Measurements from ENCODE around the gene M6PR.
"Not testable (repeated sequence)": the region's sequence is repeated elsewhere in the genome, so short reads cannot be mapped to it uniquely, and the experiment has no call there.

The M6PR gene

DNA sequence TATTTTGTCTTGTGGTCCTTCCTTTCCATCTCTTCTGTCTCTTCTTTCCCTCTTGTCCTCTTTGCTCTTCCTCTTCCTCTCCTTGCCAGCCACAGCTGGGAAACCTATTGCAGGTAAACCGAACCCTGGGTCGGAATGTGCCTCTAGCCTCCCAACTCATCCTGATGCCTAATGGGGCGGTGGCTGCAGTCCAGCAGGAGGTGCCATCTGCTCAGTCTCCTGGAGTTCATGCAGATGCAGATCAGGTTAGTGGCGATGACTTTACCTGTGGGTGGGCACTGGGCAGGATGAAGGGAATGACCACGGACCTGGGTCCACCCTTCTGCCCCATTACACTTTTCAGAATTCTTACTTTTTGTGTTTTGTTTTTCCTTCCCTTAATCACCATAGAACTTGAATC is 26.9 kb downstream of the M6PR start:
- TF ChIP-seq, protein P1, sequence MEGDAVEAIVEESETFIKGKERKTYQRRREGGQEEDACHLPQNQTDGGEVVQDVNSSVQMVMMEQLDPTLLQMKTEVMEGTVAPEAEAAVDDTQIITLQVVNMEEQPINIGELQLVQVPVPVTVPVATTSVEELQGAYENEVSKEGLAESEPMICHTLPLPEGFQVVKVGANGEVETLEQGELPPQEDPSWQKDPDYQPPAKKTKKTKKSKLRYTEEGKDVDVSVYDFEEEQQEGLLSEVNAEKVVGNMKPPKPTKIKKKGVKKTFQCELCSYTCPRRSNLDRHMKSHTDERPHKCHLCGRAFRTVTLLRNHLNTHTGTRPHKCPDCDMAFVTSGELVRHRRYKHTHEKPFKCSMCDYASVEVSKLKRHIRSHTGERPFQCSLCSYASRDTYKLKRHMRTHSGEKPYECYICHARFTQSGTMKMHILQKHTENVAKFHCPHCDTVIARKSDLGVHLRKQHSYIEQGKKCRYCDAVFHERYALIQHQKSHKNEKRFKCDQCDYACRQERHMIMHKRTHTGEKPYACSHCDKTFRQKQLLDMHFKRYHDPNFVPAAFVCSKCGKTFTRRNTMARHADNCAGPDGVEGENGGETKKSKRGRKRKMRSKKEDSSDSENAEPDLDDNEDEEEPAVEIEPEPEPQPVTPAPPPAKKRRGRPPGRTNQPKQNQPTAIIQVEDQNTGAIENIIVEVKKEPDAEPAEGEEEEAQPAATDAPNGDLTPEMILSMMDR (IDR thresholded peaks at IDR 0.05; ENCODE audit: extremely low read depth, insufficient read depth, missing control alignments) = no peak
- in situ Hi-C loops (cut with MboI; ENCODE audit: low pct_unique_long_range_greater_than_20kb, low sequenced_read_pairs, unreplicated experiment) = loop anchor here (10.0 kb wide), 1 partner anchor 122 kb away; no protein-coding TSS in a partner anchor
- no peak for DNase-seq (ENCODE audit: low spot score)

DNA sequence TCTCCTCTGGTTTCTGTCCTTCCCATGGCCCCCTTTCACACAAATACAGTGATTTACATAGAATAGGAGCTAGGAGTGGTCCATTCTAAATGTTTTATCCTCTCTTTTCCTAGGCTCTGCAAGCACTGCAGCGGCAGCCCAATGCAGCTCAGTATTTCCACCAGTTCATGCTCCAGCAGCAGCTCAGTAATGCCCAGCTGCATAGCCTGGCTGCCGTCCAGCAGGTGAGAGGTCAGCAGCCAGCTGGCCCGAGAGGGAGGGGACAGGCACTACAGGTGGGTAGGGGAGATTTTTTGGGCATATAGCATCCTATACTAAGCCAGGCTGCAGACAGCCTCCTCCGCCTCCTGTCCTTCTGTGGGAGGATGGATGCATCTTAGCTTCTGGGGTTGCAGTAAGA is 29.8 kb downstream of the M6PR start:
- DNase-seq (ENCODE audit: low spot score) = not testable (repeated sequence)
- in situ Hi-C loops (cut with MboI; ENCODE audit: low pct_unique_long_range_greater_than_20kb, low sequenced_read_pairs, unreplicated experiment) = loop anchor here (10.0 kb wide), 1 partner anchor 125 kb away; no protein-coding TSS in a partner anchor

DNA sequence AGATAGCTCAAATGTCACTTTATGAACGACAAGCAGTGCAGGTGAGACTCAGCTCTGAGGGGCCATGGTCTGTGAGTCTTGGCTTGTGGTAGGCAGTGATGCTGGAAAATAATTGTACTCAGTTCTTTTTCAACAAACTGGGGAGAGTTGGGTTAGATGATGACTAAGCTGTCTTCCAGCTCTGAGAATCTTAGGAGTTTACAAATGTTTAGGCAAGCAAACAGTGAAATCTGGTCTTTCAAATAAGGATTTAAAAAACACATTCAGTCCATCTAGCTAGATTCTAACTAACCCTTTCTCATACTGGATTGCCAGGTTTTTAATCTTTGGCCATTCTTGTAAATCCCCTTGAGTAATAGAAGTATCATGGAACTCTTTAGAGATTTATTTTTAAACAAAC is 31.7 kb downstream of the M6PR start:
- in situ Hi-C loops (cut with MboI; ENCODE audit: low pct_unique_long_range_greater_than_20kb, low sequenced_read_pairs, unreplicated experiment) = no loop called here
- DNase-seq (ENCODE audit: low spot score) = no peak
- TF ChIP-seq, protein P1 (IDR thresholded peaks at IDR 0.05; ENCODE audit: extremely low read depth, insufficient read depth, missing control alignments) = no peak

DNA sequence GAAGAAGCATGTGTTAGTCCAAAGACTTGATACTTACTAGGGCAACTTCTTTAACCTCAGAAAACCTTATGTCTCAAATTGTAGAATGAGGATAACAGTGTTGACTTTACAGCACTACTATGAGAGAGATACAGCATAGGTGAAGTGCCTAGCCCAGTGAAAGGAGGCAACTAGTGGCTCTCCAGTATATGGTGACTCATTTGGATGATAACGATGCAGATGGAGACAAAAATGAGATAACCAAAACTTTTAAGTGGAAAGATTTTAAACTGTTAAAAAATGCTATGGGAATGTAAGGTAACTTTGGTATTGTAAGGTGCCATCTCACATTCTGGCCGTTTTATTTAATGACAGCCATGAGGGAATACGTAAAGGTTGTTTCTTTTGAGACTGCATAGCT is 32.4 kb downstream of the M6PR start:
- in situ Hi-C loops (cut with MboI; ENCODE audit: low pct_unique_long_range_greater_than_20kb, low sequenced_read_pairs, unreplicated experiment) = no loop called here
- DNase-seq (ENCODE audit: low spot score) = no peak
- TF ChIP-seq, protein P1 (IDR thresholded peaks at IDR 0.05; ENCODE audit: extremely low read depth, insufficient read depth, missing control alignments) = no peak

DNA sequence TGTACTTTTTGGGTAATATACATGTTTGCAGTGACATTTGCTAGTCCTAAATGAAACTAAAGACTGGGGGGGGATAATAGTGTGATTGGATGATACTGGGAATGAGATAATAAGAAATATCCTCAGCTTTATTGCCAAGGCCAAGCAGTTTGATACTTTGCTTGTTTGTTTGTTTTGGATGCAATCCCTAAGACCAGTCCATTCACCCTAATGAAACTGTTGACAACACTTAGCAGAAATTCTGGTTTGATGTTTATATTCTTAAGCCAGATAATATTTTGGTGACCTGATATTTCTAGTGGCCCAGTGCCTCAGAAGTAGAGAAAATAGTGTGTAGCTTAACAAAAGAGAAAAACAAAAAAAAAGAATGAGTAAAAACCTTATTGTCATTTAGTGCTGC is 33.3 kb downstream of the M6PR start:
- TF ChIP-seq, protein P1 (IDR thresholded peaks at IDR 0.05; ENCODE audit: extremely low read depth, insufficient read depth, missing control alignments) = no peak
- in situ Hi-C loops (cut with MboI; ENCODE audit: low pct_unique_long_range_greater_than_20kb, low sequenced_read_pairs, unreplicated experiment) = no loop called here
- no peak for DNase-seq (ENCODE audit: low spot score)

DNA sequence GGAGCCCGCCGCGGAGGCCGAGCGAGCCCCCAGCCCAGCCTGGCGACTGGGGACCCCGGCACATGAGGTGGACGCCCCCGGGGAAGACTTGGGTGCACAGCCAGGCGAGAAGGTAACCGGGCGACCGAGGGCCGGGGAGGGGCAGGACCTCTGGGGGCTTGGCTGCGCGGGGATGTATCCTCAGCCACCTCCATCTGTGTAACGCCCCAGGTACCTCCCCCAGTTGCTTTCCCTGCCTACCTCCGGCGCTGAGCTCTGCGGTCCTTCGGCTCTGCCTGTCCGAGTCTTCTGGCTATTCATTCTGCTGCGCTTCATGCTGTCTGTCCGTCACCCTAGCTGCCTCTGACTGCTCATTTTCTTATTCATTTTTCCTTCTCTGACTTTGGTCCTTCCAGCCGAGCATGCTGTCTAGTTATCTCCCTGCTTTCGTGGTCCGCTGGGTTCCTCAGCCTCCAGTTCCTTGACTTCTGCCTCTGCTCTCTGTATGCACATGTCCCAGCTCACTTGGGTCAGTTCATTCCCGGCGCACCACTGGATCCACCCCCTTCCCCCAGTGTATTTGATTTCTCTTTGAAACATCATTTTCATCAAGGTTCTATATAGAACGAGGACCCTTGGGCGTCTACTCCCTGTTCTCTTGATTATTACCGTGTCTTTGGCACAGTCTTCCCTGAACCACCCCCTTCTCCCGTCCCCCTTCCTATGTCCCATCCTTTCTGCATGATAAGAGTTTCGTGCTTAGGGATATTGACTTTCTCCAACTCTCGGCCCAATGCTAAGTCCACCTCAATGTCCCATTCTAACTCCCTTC is 34.5 kb downstream of the M6PR start:
- in situ Hi-C loops (cut with MboI; ENCODE audit: low pct_unique_long_range_greater_than_20kb, low sequenced_read_pairs, unreplicated experiment) = no loop called here
- TF ChIP-seq, protein P1 (IDR thresholded peaks at IDR 0.05; ENCODE audit: extremely low read depth, insufficient read depth, missing control alignments) = no peak
- DNase-seq (ENCODE audit: low spot score) = peak; percentile 83

DNA sequence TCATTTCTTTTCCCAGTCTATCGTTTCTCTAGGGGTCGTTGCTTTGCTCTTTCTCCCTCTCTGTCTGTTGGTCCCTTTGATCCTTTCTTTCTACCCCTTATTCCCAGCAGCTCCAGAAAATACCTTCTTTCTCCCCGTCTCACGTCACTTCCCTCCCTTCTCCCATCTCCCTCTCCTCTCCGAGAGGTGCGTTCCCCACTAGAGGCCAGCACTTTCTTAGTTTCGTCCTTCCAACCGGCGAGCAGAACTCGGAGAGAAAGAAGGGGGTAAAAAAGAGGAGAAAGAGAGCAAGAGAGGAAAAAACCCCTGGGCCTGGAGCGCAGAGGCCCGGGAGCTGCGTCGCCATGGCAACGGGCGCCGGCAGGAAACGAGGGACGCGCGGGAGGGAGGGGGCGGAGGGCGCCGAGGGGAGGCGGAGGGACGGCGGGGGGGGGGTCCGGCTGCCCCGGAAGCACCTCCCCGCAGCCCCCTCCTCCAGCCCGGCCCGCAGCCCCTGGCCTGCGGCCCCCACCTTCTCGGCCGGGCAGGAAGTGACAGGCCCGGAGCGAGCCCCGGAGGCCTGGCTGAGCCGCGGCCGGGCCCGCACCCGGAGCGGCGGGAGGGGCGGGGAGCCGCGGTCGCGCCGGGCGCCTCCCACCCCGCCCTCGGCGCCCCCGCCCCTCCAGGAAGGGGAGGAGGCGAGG is 35.3 kb downstream of the M6PR start, which contains the start of gene PHC1:
Gene PHC1 (plus strand): TSS at position 477 of the 683 bp plus-strand sequence. CDS start 3,169 bp downstream, outside the sequence.
- peak; percentile 91 for DNase-seq (ENCODE audit: low spot score)
- TF ChIP-seq, protein P1 (IDR thresholded peaks at IDR 0.05; ENCODE audit: extremely low read depth, insufficient read depth, missing control alignments) = peak; percentile 37
- in situ Hi-C loops (cut with MboI; ENCODE audit: low pct_unique_long_range_greater_than_20kb, low sequenced_read_pairs, unreplicated experiment) = not testable (repeated sequence)

Data from GM13977 (cell line).